HepG2 (cell line): ENCODE results near the gene PEA15. TPM values are rescaled to one million over a fixed set of nuclear protein-coding genes. Genes with fewer than 3 reads are reported as not detected.

Source experiments
- ATAC-seq: fragments of 200-7000 bp; cut with Tn5 transposase; 3 replicates; pipeline ENCODE4 v1.9.1; 2020; ENCODE audit warnings: mild to moderate bottlenecking, moderate library complexity
- BruUV-seq: library from RNA; stranded (reverse); fragments of 400-500 nt; replicated peaks from 2 replicates; lab custom pipeline; 2021; lab: Mats Ljungman, UMichigan
- CTCF ChIA-PET: fragments of 300-600 bp; formaldehyde crosslinking; extraction: SDS; loops from one replicate; lab custom pipeline; 2021; ENCODE audit warnings: low total read pairs, inconsistent platforms, low intra/inter-chr PET ratio; lab: Yijun Ruan, JAX
- POLR2A ChIA-PET: fragments of 350-600 bp; sonication (Branson Sonifier 250); formaldehyde crosslinking; loops from one replicate; lab custom pipeline; 2020; ENCODE audit warnings: antibody characterized with exemption, inconsistent platforms; lab: Yijun Ruan, JAX
- DNase-seq: peaks from one replicate; pipeline ENCODE4 v3.0.0-alpha.2; 2015; ENCODE audit warnings: low spot score
- FAIRE-seq: peaks from 3 replicates; lab custom pipeline; 2011; peaks lifted over from hg19 to GRCh38; lab: Jason Lieb, UNC
- H2AFZ ChIP-seq: one replicate; pipeline ENCODE4 v1.6.1; 2011; ENCODE audit warnings: low read length, inconsistent platforms
- H3K27ac ChIP-seq: fragments of 300-600 bp; 3 replicates; pipeline ENCODE4 v1.8.0; 2011; ENCODE audit warnings: mixed run types, mild to moderate bottlenecking, mixed read lengths, low read length, inconsistent platforms; ENCODE audit not compliant: insufficient read depth; ENCODE audit errors: extremely low read length
- H3K27me3 ChIP-seq, 2 experiments: fragments of 200-600 bp in 1 of 2; 2 replicates in 1 of 2; 3 replicates in 1 of 2; pipeline versions ENCODE4 v1.6.0 to v1.8.0; 2011; ENCODE audit warnings: low read length in 2 of 2, mild to moderate bottlenecking in 2 of 2, moderate library complexity in 2 of 2, inconsistent platforms in 1 of 2; ENCODE audit not compliant: insufficient read depth in 2 of 2, control insufficient read depth in 1 of 2
- H3K36me3 ChIP-seq, 2 experiments: fragments of 200-600 bp in 1 of 2; replicated peaks in 1 of 2; 2 replicates in 1 of 2; 3 replicates in 1 of 2; pipeline versions ENCODE4 v1.5.1 to v1.8.0; 2011; ENCODE audit warnings: low read length in 2 of 2, inconsistent platforms in 1 of 2; ENCODE audit not compliant: insufficient read depth in 2 of 2, control insufficient read depth in 1 of 2
- H3K4me1 ChIP-seq: 2 replicates; pipeline ENCODE4 v1.5.1; 2012; ENCODE audit warnings: low read length, inconsistent platforms; ENCODE audit not compliant: insufficient read depth
- H3K4me2 ChIP-seq: 2 replicates; pipeline ENCODE4 v1.6.0; 2011; ENCODE audit warnings: low read depth, low read length, inconsistent platforms
- H3K4me3 ChIP-seq, 3 experiments: fragments of 200-600 bp in 1 of 3; sonication (generic), shearing (Covaris generic) in 1 of 3; replicated peaks in 1 of 3; 2 replicates each; pipeline ENCODE4 v1.5.1; 2011 to 2016; ENCODE audit warnings: low read length in 3 of 3, inconsistent platforms in 2 of 3, low read depth in 2 of 3, mild to moderate bottlenecking in 2 of 3, control low read depth in 1 of 3, mixed read lengths in 1 of 3; ENCODE audit not compliant: insufficient read depth in 1 of 3
- H3K79me2 ChIP-seq: one replicate; pipeline ENCODE4 v1.6.1; 2011; ENCODE audit warnings: low read length, inconsistent platforms; ENCODE audit not compliant: insufficient read depth
- H3K9ac ChIP-seq: 2 replicates; pipeline ENCODE4 v1.6.0; 2011; ENCODE audit warnings: mild to moderate bottlenecking, low read depth, low read length, inconsistent platforms; ENCODE audit not compliant: insufficient read depth
- H3K9me3 ChIP-seq: 2 replicates; pipeline ENCODE4 v1.5.1; 2012; ENCODE audit warnings: mild to moderate bottlenecking, low read length
- H4K20me1 ChIP-seq: 2 replicates; pipeline ENCODE4 v1.6.0; 2011; ENCODE audit warnings: inconsistent platforms, mild to moderate bottlenecking, low read length, moderate library complexity; ENCODE audit not compliant: insufficient read depth
- ELF3 ChIP-seq: IDR thresholded peaks from 2 replicates; pipeline ENCODE4 v1.6.1; 2016; ENCODE audit warnings: missing genetic modification reagents, missing compliant biosample characterization
- HNRNPH1 ChIP-seq: fragments of 200-400 bp; formaldehyde crosslinking; optimal IDR thresholded peaks from 2 replicates; pipeline ENCODE3; 2017; ENCODE audit warnings: mild to moderate bottlenecking, low read depth, low read length
- MAFF ChIP-seq: IDR thresholded peaks from 2 replicates; pipeline ENCODE4 v1.6.1; 2011; ENCODE audit warnings: low read depth, low read length, improper control_type of control experiment
- PAWR ChIP-seq: sonication (generic); formaldehyde crosslinking; IDR thresholded peaks from 2 replicates; pipeline ENCODE4 v1.4.0; 2020; ENCODE audit warnings: missing genetic modification reagents, mild to moderate bottlenecking, borderline replicate concordance
- RFX5 ChIP-seq: IDR thresholded peaks from 2 replicates; pipeline ENCODE4 v1.6.1; 2011; ENCODE audit warnings: low read depth, low read length, improper control_type of control experiment
- RFXANK ChIP-seq: IDR thresholded peaks from 2 replicates; pipeline ENCODE4 v1.6.1; 2016
- SRF ChIP-seq: IDR thresholded peaks from 2 replicates; pipeline ENCODE4 v1.6.1; 2011; ENCODE audit warnings: mild to moderate bottlenecking, low read depth, low read length, moderate library complexity
- TAF1 ChIP-seq: sonication (generic); formaldehyde crosslinking; IDR thresholded peaks from 2 replicates; pipeline ENCODE4 v1.4.0; 2020; ENCODE audit warnings: missing genetic modification reagents
- TEAD3 ChIP-seq: optimal IDR thresholded peaks from 2 replicates; pipeline ENCODE3; 2016; ENCODE audit warnings: borderline replicate concordance
- ZKSCAN1 ChIP-seq: fragments of 150-350 bp; IDR thresholded peaks from 2 replicates; pipeline ENCODE4 v1.6.1; 2014; ENCODE audit warnings: low read length
- ZNF17 ChIP-seq: sonication (generic); formaldehyde crosslinking; IDR thresholded peaks from 2 replicates; pipeline ENCODE4 v1.5.0; 2020; ENCODE audit warnings: mild to moderate bottlenecking, missing genetic modification reagents
- ZNF572 ChIP-seq: sonication (generic); formaldehyde crosslinking; IDR thresholded peaks from 2 replicates; pipeline ENCODE4 v1.5.1; 2020; ENCODE audit warnings: mild to moderate bottlenecking, missing genetic modification reagents
- ZNF598 ChIP-seq: sonication (generic); formaldehyde crosslinking; IDR thresholded peaks from 2 replicates; pipeline ENCODE4 v1.5.1; 2020; ENCODE audit warnings: mild to moderate bottlenecking, missing genetic modification reagents, borderline replicate concordance
- WGBS: methylation state at CpG from one replicate; pipeline ENCODE4 v1.1.6; 2017; ENCODE audit warnings: low lambda C conversion rate; 5-methylcytosine and 5-hydroxymethylcytosine counted together
- in situ Hi-C: cut with HindIII; loops from 2 replicates; pipeline ENCODE4 v1.10.0; 2017; ENCODE audit warnings: low pct_unique_long_range_greater_than_20kb; ENCODE audit not compliant: extremely low pct_ligation_motif_present
- intact Hi-C: fragments of 100-400 bp; cut with micrococcal nuclease; formaldehyde crosslinking; loops from one replicate; pipeline ENCODE4 v1.10.0; 2022; ENCODE audit not compliant: unreplicated experiment
- polyA plus RNA-seq, 8 experiments: library from polyadenylated mRNA; depleted of rRNA in 3 of 8; stranded (reverse) in 7 of 8; unstranded in 1 of 8; fragments of >200 nt; fragmentation: Illumina TruSeq in 4 of 8; extraction: Trizol in 4 of 8; gene quantifications; 2 replicates each; pipeline versions ENCODE4 v1.2.1 to v1.2.3, GENCODE V29; 2011 to 2016; ENCODE audit warnings: low read depth in 4 of 8, missing spikeins in 1 of 8, mixed read lengths in 1 of 8; ENCODE audit not compliant: insufficient read depth in 1 of 8
- total RNA-seq, 5 experiments: library from RNA; depleted of rRNA; stranded (reverse); fragments of >200 nt; fragmentation: Illumina TruSeq; extraction: Trizol; gene quantifications; 2 replicates each; pipeline ENCODE4 v1.2.3, GENCODE V29; 2016; ENCODE audit warnings: low read depth in 1 of 5
- TF ChIP-seq, protein P1 (sequence below): sonication (generic); formaldehyde crosslinking; IDR thresholded peaks from 2 replicates; pipeline ENCODE4 v1.8.1; 2023; ENCODE audit warnings: mild to moderate bottlenecking, moderate library complexity, missing genetic modification reagents
- TF ChIP-seq, protein P2 (sequence below): sonication (generic); formaldehyde crosslinking; IDR thresholded peaks from 2 replicates; pipeline ENCODE4 v1.8.1; 2023; ENCODE audit warnings: missing genetic modification reagents, inconsistent platforms, borderline replicate concordance

PEA15 gene
- total and polyA plus RNA-seq, 2 of the 13 experiments (the other 11 are each of a cell fraction or from before 2014, with no cell fraction given): 12.1 to 35.2 TPM

DNA sequence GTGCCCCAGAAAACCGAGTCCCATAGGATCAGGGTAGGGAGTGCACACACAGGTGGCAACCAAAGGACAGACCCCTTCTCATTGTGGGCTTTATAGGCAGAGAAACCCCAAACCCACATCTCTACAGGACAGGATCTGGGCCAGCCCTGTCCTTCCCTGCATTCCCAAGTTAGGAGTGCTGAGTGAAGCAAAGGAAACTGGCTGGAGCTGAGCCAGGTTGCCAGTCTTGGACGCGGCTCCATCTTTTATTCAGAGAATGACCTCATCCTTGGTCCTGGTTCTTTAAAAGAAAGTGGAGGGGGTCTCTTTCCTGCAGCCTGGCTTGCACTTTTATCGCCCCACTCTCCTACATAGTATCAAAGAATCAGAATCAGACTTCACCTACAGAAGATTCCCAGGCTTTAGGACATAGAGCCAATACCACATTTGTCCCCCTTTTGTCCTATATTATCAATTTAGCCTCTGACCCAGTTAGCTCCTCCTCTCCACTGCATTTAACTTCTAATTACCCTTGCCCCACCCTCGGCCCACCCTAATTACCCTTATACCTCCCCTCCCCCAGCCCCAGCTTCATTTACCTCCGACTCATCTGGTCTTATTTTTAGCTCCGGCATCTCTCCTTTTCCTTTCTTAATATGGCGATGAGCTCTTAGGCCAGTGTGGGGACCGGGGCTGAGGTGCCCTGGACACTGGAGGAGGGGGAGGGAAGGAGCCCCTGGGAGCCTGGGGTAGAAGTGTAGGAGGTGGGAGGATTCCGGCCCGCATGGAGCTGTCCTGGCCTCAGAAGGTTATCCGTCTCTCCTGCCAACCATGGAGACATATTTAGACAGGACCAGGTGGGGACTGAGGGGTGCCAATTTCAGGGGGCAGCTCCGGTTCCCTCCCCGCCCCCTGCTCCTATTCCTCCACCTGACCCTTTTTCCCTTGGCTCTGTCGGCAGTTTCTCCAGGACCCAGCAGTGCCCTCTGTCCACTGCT lies 15.2 kb upstream of the PEA15 start, which contains the start of gene CASQ1:
Gene CASQ1, plus strand, starts transcription at position 927 of the 977 bp plus-strand sequence. CDS start 177 bp downstream, outside the sequence.
- Histone ChIP-seq H3K4me2 (no peak within 1 kb of the TSS), H3K9me3 (no peaks in the 10 kb centered on the region), H2AFZ (no peak within 1 kb of the TSS), H3K4me3 (no peak within 1 kb of the TSS), H3K79me2 (no peaks in the 10 kb centered on the region), H4K20me1 (no peaks in the 10 kb centered on the region), H3K36me3 (no peaks in the 10 kb centered on the region), H3K4me1 (peaks cover 37% of the 10 kb centered on the region), H3K9ac (no peak within 1 kb of the TSS), H3K27ac (no peak within 1 kb of the TSS), H3K27me3 (peaks cover 1 to 24% of the 10 kb centered on the region in 2 experiments; a peak in 3 of 5 replicates)
- no TSS peak for BruUV-seq
- intact Hi-C loops (loop anchor here (10.0 kb wide), 1 partner anchor 185 kb away; no protein-coding TSS in a partner anchor), in situ Hi-C loops (loop anchor here (5.0 kb wide), 2 partner anchors 62 to 102 kb away; no protein-coding TSS in a partner anchor)
- DNase-seq (no peak), ATAC-seq (no peak), FAIRE-seq (no peak)
- WGBS: 35% methylated on average over 14 of the region's 15 CpGs
- ChIA-PET POLR2A (interaction anchor here (1.5 kb wide), 2 partner anchors 73 to 101 kb away, joined by 3 to 4 read pairs; partner anchors contain the start of gene DCAF8), CTCF (no interaction called here)
- no peak for TF ChIP-seq ZNF572
- no peak for TF ChIP-seq MAFF
- TF ChIP-seq SRF: no peak
- no peak for TF ChIP-seq TEAD3 (CRISPR knock-in tag)
- no peak for TF ChIP-seq PAWR (CRISPR knock-in tag)

DNA sequence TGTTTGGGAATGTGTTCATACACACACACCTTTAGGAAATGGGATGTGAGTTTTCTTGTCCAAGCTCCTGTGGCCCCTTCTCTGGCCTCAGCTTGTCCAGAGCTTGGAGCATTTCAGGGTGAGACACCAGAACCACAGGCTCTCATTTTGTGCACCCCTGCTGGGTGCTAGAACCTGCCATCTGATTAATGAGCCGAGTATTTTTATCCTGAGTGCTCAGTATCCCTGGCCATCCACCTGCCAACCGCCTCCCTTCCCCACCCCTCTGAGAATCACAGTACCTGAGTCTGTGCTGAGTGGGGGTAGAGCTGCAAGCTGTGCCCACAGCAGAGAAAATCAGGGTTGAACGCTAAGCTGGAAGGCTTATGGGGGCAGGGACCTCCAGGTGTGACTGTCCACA lies 13.4 kb upstream of the PEA15 start:
- intact Hi-C loops (loop anchor here (10.0 kb wide), 1 partner anchor 183 kb away; no protein-coding TSS in a partner anchor), in situ Hi-C loops (loop anchor here (5.0 kb wide), 2 partner anchors 61 to 101 kb away; no protein-coding TSS in a partner anchor)
- no peak overlapping the region for H3K4me3 ChIP-seq
- WGBS: 0% methylated on average over 1 of the region's 3 CpGs
- no peaks in the 10 kb centered on the region for H3K9me3 ChIP-seq
- ATAC-seq (no peak), FAIRE-seq (no peak), DNase-seq (no peak)
- CTCF ChIA-PET: no interaction called here
- POLR2A ChIA-PET: no interaction called here
- H3K4me2 ChIP-seq: no peak overlapping the region
- H3K79me2 ChIP-seq: no peaks in the 10 kb centered on the region
- peaks cover 43% of the 10 kb centered on the region for H3K4me1 ChIP-seq
- no TSS peak for BruUV-seq
- H4K20me1 ChIP-seq: no peaks in the 10 kb centered on the region
- H3K36me3 ChIP-seq: no peaks in the 10 kb centered on the region
- no peak overlapping the region for H3K9ac ChIP-seq
- H3K27me3 ChIP-seq: peaks cover 1 to 24% of the 10 kb centered on the region in 2 experiments; a peak in 3 of 5 replicates
- H3K27ac ChIP-seq: no peak overlapping the region
- H2AFZ ChIP-seq: no peak overlapping the region
- TF ChIP-seq RFX5 (no peak), ZNF598 (CRISPR knock-in tag) (no peak), TAF1 (CRISPR knock-in tag) (no peak), ELF3 (CRISPR knock-in tag) (no peak), ZKSCAN1 (no peak), RFXANK (no peak), HNRNPH1 (no peak), ZNF17 (no peak)
- TF ChIP-seq, protein P1, sequence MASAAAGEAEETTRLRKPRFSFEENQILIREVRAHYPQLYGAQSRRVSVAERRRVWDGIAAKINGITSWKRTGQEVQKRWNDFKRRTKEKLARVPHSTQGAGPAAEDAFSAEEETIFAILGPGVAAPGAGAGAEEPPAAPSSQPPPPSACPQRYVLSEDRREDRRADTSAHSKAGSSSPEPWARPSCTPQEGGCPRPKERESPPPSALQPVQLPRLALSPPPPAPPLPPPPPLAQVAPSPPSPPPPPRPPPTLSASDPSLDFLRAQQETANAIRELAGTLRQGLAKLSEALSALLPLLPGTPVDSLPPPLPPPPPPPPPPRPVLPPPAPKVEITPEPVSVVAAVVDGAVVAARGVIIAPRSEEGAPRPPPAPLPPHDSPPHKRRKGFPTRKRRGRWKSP (CRISPR knock-in tag): no peak
- TF ChIP-seq, protein P2, sequence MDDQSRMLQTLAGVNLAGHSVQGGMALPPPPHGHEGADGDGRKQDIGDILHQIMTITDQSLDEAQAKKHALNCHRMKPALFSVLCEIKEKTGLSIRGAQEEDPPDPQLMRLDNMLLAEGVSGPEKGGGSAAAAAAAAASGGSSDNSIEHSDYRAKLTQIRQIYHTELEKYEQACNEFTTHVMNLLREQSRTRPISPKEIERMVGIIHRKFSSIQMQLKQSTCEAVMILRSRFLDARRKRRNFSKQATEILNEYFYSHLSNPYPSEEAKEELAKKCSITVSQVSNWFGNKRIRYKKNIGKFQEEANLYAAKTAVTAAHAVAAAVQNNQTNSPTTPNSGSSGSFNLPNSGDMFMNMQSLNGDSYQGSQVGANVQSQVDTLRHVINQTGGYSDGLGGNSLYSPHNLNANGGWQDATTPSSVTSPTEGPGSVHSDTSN: no peak
